HCT116 (cell line): ENCODE results near the gene FHIT. TPM values are rescaled to one million over a fixed set of nuclear protein-coding genes. Genes with fewer than 3 reads are reported as not detected.
"Not testable (repeated sequence)": the region's sequence is repeated elsewhere in the genome, so short reads cannot be mapped to it uniquely, and the experiment has no call there.

Experiments
- ATAC-seq: fragments of 200-7000 bp; cut with Tn5 transposase; 2 replicates; pipeline ENCODE4 v1.9.1; 2020; ENCODE audit warnings: mild to moderate bottlenecking, moderate library complexity
- BruUV-seq: library from RNA; stranded (reverse); fragments of 400-500 nt; replicated peaks from 2 replicates; lab custom pipeline; 2021; lab: Mats Ljungman, UMichigan
- CTCF ChIA-PET: fragments of 300-600 bp; sonication (Branson Sonifier 250); formaldehyde crosslinking; loops from one replicate; lab custom pipeline; 2021; ENCODE audit warnings: antibody characterized with exemption; lab: Charles Lee
- POLR2A ChIA-PET: fragments of 300-600, 350-600 bp; sonication (Branson Sonifier 250); formaldehyde crosslinking; loops from one replicate; lab custom pipeline; 2021; ENCODE audit warnings: antibody characterized with exemption; lab: Charles Lee
- RAD21 ChIA-PET, 2 experiments: fragments of 300-600 bp; sonication (Branson Sonifier 250); formaldehyde crosslinking; loops; one replicate each; lab custom pipeline; 2023; ENCODE audit warnings: low total read pairs in 2 of 2; ENCODE audit not compliant: uncharacterized antibody in 2 of 2, unreplicated experiment in 2 of 2, low non-redundant PET in 1 of 2; lab: Charles Lee
- DNase-seq: peaks from one replicate; pipeline ENCODE4 v3.0.0-alpha.2; 2010; ENCODE audit warnings: low read depth, low spot score
- H2AFZ ChIP-seq: fragments of 200-600 bp; shearing (Covaris generic), sonication (generic); 2 replicates; pipeline ENCODE4 v1.6.1; 2017; ENCODE audit warnings: low read depth, mixed run types, mixed read lengths, antibody characterized with exemption, low read length; ENCODE audit not compliant: poor library complexity, severe bottlenecking
- H3K27ac ChIP-seq: 2 replicates; pipeline ENCODE4 v1.5.1; 2012; ENCODE audit warnings: low read depth, low read length
- H3K27me3 ChIP-seq: fragments of 200-600 bp; sonication (generic); 2 replicates; pipeline ENCODE4 v1.6.1; 2016; ENCODE audit warnings: mixed run types, low read length, mixed read lengths; ENCODE audit not compliant: insufficient read depth
- H3K36me3 ChIP-seq, 2 experiments: fragments of 200-500 bp in 1 of 2; fragments of 200-600 bp in 1 of 2; sonication (Bioruptor generic) in 1 of 2; sonication (generic) in 1 of 2; 2 replicates each; pipeline versions ENCODE4 v1.5.1 to v1.6.1; 2014 to 2016; ENCODE audit warnings: low read length in 2 of 2, inconsistent platforms in 1 of 2, mixed read lengths in 1 of 2, mixed run types in 1 of 2; ENCODE audit not compliant: insufficient read depth in 2 of 2, control insufficient read depth in 1 of 2
- H3K4me1 ChIP-seq, 2 experiments: fragments of 200-600 bp in 1 of 2; sonication (generic) in 1 of 2; 2 replicates each; pipeline versions ENCODE4 v1.5.1 to v1.6.1; 2012 to 2017; ENCODE audit warnings: low read length in 2 of 2, inconsistent platforms in 1 of 2, mild to moderate bottlenecking in 1 of 2, mixed read lengths in 1 of 2, mixed run types in 1 of 2, moderate library complexity in 1 of 2; ENCODE audit not compliant: insufficient read depth in 2 of 2, control insufficient read depth in 1 of 2
- H3K4me2 ChIP-seq: fragments of 200-600 bp; sonication (generic); 2 replicates; pipeline ENCODE4 v1.6.1; 2017; ENCODE audit warnings: mixed run types, low read length, mixed read lengths
- H3K4me3 ChIP-seq, 2 experiments: fragments of 200-600 bp in 1 of 2; sonication (generic) in 1 of 2; replicated peaks in 1 of 2; 2 replicates each; pipeline ENCODE4 v1.5.1; 2011 to 2016; ENCODE audit warnings: low read length in 2 of 2, control low read depth in 1 of 2, low read depth in 1 of 2, mild to moderate bottlenecking in 1 of 2, mixed read lengths in 1 of 2, mixed run types in 1 of 2
- H3K79me2 ChIP-seq: fragments of 200-600 bp; sonication (generic); 2 replicates; pipeline ENCODE4 v1.6.1; 2017; ENCODE audit warnings: mild to moderate bottlenecking, mixed run types, low read length, moderate library complexity, mixed read lengths; ENCODE audit not compliant: insufficient read depth
- H3K9ac ChIP-seq: fragments of 200-600 bp; sonication (generic); 2 replicates; pipeline ENCODE4 v1.6.1; 2016; ENCODE audit warnings: low read length, mixed read lengths
- H3K9me2 ChIP-seq: fragments of 200-600 bp; sonication (generic), shearing (Covaris generic); 2 replicates; pipeline ENCODE4 v1.6.1; 2017; ENCODE audit warnings: mixed run types, mild to moderate bottlenecking, moderate library complexity; ENCODE audit not compliant: insufficient read depth
- H3K9me3 ChIP-seq, 2 experiments: fragments of 200-500 bp in 1 of 2; fragments of 200-600 bp in 1 of 2; sonication (Bioruptor generic) in 1 of 2; sonication (generic) in 1 of 2; 2 replicates each; pipeline ENCODE4 v1.6.1; 2014 to 2017; ENCODE audit warnings: low read length in 2 of 2, mixed read lengths in 2 of 2, inconsistent platforms in 1 of 2, low read depth in 1 of 2, mild to moderate bottlenecking in 1 of 2, mixed run types in 1 of 2, moderate library complexity in 1 of 2; ENCODE audit not compliant: control insufficient read depth in 1 of 2, insufficient read depth in 1 of 2
- H4K20me1 ChIP-seq: fragments of 200-600 bp; sonication (generic), shearing (Covaris generic); 2 replicates; pipeline ENCODE4 v1.6.1; 2017; ENCODE audit warnings: mixed run types, mild to moderate bottlenecking, moderate library complexity; ENCODE audit not compliant: insufficient read depth
- CEBPB ChIP-seq: IDR thresholded peaks from 2 replicates; pipeline ENCODE4 v1.6.1; 2012; ENCODE audit warnings: low read depth
- CTCF ChIP-seq, 3 experiments: fragments of 200-600 bp in 1 of 3; sonication (generic) in 1 of 3; IDR thresholded peaks in 2 of 3; conservative IDR thresholded peaks in 1 of 3; 2 replicates each; pipeline ENCODE4 v1.5.1; 2012 to 2017; ENCODE audit warnings: low read depth in 2 of 3, low read length in 2 of 3, antibody characterized with exemption in 1 of 3, borderline replicate concordance in 1 of 3, control low read depth in 1 of 3, mild to moderate bottlenecking in 1 of 3, mixed read lengths in 1 of 3, mixed run types in 1 of 3, moderate library complexity in 1 of 3; ENCODE audit not compliant: insufficient read depth in 1 of 3
- POLR2A ChIP-seq: IDR thresholded peaks from 2 replicates; pipeline ENCODE4 v1.7.0; 2011; ENCODE audit warnings: borderline replicate concordance; ENCODE audit not compliant: insufficient read depth, insufficient read length; ENCODE audit errors: extremely low read depth
- RAD21 ChIP-seq: IDR thresholded peaks from 2 replicates; pipeline ENCODE4 v1.6.1; 2012; ENCODE audit warnings: low read depth, mild to moderate bottlenecking
- YY1 ChIP-seq: IDR thresholded peaks from 2 replicates; pipeline ENCODE4 v1.6.1; 2011; ENCODE audit warnings: low read length, low read depth, moderate library complexity, mild to moderate bottlenecking; ENCODE audit not compliant: insufficient replicate concordance; ENCODE audit errors: extremely low read depth
- intact Hi-C: fragments of 100-400 bp; cut with micrococcal nuclease; formaldehyde crosslinking; loops from 2 replicates; pipeline ENCODE4 v1.10.0; 2022
- total RNA-seq: library from RNA; stranded (reverse); gene quantifications from one replicate; pipeline ENCODE4 v1.2.1, GENCODE V29; 2021; ENCODE audit not compliant: unreplicated experiment
- TF ChIP-seq, protein P1 (sequence below): IDR thresholded peaks from 2 replicates; pipeline ENCODE4 v1.6.1; 2012

Gene FHIT
- total RNA-seq, 1 experiment from 2014 or later = 20.1 TPM

GRCh38 chr3:60542995-60543394, 708.3 kb downstream of the FHIT start:
- ChIA-PET CTCF (no interaction called here), POLR2A (no interaction called here), RAD21 (no interaction called here)
- Histone ChIP-seq H2AFZ (no peak overlapping the region), H3K4me1 (no peaks in the 10 kb centered on the region), H4K20me1 (no peaks in the 10 kb centered on the region), H3K9me2 (no peaks in the 10 kb centered on the region), H3K4me2 (no peak overlapping the region), H3K9me3 (no peaks in the 10 kb centered on the region), H3K4me3 (no peak overlapping the region), H3K9ac (no peak overlapping the region), H3K79me2 (no peaks in the 10 kb centered on the region), H3K27me3 (no peaks in the 10 kb centered on the region), H3K36me3 (no peaks in the 10 kb centered on the region), H3K27ac (no peak overlapping the region)
- BruUV-seq = no TSS peak
- intact Hi-C loops = no loop called here
- ATAC-seq (no peak), DNase-seq (no peak)
- TF ChIP-seq POLR2A = no peak
- no peak for TF ChIP-seq CEBPB
- TF ChIP-seq, protein P1, sequence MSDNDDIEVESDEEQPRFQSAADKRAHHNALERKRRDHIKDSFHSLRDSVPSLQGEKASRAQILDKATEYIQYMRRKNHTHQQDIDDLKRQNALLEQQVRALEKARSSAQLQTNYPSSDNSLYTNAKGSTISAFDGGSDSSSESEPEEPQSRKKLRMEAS = no peak
- no peak for TF ChIP-seq YY1
- TF ChIP-seq RAD21 = no peak
- TF ChIP-seq CTCF (IDR thresholded peaks at IDR 0.05 in 2 of 3, conservative IDR thresholded peaks at IDR 0.05 in 1 of 3; ENCODE audit: borderline replicate concordance in 1 of 3, insufficient read depth in 1 of 3, low read depth in 2 of 3, low read length in 2 of 3) = no peak

- H3K9me2 ChIP-seq, CTCF ChIA-PET, ATAC-seq, H3K9me3 ChIP-seq, H3K9ac ChIP-seq, H3K27ac ChIP-seq, H3K4me2 ChIP-seq, H4K20me1 ChIP-seq, POLR2A ChIA-PET, H3K79me2 ChIP-seq, H3K36me3 ChIP-seq, DNase-seq, BruUV-seq, H3K27me3 ChIP-seq, intact Hi-C loops, H2AFZ ChIP-seq, H3K4me3 ChIP-seq, H3K4me1 ChIP-seq, RAD21 ChIA-PET: not testable (repeated sequence)
Measured at GRCh38 chr3:60539394-60539793, 711.9 kb downstream of the FHIT start.
